Inferior parietal cortex (tissue), 1 donor: ENCODE results near the gene CBLN1.
"Not testable (repeated sequence)": the region's sequence is repeated elsewhere in the genome, so short reads cannot be mapped to it uniquely, and the experiment has no call there.

ENCODE experiments used
- DNase-seq: peaks from one replicate; pipeline ENCODE4 v3.0.0-alpha.2; 2016; ENCODE audit errors: extremely low spot score

Gene CBLN1

GRCh38 chr16:49277766-49278566 lies 3.7 kb downstream of the CBLN1 start:
- no peak for DNase-seq

DNA sequence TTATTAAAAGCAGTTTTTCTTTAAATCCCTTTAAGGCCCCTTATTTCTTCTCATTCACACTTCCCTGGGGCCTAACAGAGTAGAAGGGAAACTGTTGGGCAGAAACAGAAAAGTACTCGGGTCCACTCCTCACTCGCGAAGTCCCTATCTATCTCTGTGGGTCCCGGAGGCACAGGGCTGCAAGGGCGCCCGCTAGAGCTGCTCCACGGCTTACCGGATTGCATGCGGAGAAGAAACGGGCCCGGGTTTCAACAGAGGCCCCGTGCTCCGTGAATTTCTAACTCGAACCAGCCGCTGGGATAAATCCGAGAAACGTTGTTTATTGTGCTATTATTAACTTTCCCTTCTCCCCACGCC lies 4.3 kb downstream of the CBLN1 start:
- no peak for DNase-seq

DNA sequence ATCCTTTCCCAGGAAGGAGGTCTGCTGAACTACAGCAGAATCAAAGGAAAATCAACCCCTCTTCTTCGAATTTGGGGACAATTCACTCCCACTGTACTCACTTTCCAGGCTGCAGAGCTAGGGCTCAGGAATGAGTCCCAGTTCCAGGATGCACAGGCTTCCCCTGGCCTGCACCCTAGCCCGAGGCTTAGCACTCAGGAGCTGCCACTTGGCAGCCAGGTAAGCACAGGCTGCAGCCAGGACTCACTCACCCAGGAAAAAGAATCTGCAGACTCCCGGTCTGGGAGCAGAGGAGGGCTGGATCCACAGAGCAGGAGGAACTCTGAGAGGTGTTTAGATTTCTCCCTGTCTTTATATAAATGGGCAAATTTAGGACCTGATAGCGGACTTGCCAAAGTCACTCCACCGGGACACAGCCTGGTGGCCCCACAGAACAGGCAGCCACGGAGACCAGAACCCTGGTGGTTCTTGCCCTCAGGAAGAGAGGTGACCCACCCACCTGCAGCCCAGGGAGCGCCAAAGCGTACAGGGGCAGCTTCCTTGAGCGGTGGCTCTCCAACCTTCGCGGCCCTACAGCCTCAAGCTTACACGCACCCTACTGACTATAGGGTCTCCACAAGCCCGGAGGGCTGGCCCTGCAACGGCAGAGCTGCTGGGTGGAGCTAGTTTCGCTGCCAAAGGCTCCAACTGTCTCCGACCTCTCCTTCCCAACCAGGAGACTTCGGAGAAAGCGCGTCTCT lies 4.8 kb downstream of the CBLN1 start:
- DNase-seq = no peak

- no peak for DNase-seq
Observed at GRCh38 chr16:49275870-49276269, 5.8 kb downstream of the CBLN1 start.

DNA sequence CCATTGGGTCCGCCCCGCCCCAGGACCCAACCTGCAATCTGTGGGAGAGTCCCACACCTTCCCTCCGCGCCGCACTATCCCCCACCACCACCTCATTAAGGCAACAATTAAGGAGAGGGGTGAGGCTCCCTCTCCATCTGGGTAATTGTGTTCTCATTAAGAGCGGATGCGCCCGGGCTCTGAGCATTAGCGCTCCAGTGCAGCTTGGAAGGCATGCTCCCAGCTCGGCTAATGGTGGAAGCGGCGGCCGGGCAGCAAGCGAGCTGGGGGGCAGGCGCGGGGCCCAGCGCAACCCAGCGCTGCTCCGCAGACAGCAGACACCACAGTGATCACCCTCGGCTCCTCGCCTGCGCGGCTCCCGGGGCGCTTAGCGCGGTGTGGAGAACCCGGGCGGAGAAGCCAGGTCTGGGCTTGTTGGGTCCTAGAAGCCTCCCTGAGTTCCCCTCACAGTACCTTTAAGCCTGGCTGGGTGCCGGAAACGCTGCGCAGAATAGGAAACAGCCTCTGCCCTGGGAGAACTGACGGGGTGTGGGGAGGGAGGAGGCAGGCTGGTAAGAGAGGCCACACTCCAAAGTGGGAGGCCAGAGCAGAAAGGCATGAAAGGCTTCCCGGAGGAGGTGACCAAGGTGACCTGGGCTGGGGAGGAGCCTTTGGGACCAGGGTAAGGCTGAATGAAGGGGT lies 6.4 kb downstream of the CBLN1 start:
- DNase-seq = no peak

GRCh38 chr16:49274591-49274990 lies 7.0 kb downstream of the CBLN1 start:
- DNase-seq = no peak

DNA sequence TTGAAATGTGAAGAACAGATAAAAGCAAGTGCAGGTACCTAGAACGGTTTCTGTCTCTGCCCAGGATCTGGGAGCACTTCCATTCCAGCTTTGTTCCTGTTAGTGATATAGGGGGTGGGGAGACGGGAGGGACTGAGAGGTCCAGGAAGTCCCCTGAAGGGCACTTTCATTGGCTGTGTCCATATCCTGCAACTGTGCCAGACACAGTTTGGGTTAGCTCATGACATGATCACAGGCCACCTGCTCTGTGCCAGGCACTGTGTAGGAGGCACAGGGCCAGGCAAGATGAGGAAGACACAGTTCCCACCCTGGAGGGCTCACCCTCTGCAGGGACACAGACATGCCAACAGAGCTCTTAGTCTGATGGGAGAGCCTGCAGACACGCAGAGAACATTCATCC lies 7.9 kb downstream of the CBLN1 start:
- no peak for DNase-seq

DNA sequence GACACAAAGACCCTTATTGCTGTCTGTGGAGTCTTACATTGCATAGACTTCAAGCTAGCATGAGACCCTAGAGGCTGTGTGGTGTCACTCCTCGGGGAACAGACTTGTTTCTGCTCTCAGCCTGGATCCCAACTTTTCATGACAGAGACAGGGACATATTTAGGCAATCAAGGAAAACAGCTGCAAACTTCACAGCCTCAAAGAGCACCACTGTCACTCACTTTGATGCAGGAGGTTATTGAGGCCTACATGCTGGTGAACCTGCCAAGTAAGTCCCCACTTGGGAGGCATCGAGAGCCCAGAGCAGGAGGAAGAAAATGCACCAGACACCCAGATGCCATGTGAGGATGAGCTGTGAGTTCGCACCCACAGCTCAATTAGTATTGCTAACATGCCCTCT lies 10.3 kb downstream of the CBLN1 start:
- no peak for DNase-seq

DNA sequence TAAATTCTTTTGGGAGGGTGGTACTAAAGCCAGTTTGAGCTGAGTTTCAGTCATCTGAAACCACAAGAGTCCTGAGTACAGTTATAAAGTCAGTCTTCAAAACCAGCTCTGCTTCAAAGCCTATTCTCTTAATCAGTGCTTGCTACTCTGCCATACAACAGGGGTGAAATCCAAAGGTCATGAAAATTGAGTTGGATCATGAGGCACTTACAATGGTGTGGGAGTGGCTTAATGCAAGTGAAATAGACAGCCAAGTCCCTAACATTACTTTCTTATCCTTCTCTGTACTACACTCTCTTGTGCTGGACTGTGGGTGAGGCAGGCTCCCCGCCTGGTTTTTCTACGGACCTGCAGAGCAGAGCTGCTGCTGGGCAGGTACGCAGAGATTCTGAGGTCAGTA lies 12.4 kb downstream of the CBLN1 start:
- DNase-seq = no peak

GRCh38 chr16:49268667-49269066 lies 13.0 kb downstream of the CBLN1 start:
- no peak for DNase-seq

DNA sequence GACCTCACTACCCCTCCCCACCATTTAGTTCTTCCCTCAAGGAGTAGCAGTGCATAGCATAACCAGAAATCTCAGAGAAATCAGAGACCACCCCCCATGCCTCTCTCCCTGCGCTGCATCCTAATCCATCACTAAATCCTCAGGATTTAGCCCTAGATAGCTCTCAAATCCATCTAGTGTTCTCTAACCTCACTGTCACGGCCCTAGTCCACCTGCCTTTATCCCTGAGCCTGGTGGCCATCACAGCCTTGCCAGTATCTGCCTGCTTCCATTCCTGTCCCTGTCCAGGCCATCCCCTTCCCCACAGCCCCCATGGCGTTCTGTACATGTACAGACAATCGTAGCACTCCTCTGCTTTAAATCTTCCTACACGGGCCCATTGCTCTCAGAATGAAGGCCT lies 19.1 kb downstream of the CBLN1 start:
- DNase-seq = no peak

- DNase-seq = no peak
Observed at GRCh38 chr16:49261930-49262329, 19.7 kb downstream of the CBLN1 start.

DNA sequence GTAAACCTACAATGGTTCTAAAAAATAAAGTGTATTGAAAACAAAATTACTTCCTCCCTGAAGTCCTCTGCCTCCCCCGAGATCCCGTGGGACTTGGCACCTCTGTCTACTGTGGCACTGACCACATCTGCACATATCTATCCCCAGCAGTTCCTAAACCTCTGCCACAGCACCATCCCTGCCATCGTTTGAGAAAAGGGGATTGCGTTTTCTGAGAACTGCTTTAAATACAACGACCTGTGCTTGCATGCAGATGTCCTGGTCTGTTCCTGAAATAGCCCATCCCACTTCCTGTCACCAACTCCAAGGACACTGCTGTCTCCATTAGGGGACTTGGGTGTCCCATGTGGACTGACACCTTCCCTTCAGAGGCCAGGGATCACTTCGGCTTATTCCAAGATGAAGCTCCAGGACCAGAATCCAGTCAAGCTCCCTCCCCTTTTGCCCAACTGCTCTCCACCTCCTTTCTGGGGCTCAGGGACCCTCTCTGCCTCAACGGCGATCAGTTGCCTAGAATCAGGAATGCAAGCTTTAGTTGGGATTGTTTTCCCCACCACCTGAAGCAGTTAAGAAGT lies 20.6 kb downstream of the CBLN1 start:
- DNase-seq = no peak

- no peak for DNase-seq
Observed at GRCh38 chr16:49260253-49260652, 21.4 kb downstream of the CBLN1 start.

DNA sequence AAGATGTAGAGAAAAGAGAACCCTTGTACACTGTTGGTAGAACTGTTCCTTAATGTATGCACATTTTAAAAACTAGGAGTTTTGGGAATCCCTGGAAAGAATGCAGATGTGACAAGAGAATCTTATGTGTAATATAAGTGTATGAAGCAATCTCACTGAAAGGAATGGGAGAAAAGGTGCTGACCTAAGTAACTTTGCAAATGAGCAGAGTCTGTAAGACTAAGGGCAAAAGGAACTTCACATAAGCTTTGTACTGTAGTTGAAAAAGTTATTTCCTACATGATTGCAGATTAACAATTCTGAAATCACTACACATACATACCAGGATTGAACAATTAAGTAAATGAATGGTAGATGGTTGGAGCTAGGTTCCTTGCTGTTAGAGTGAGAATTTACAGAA lies 22.3 kb downstream of the CBLN1 start:
- no peak for DNase-seq

DNA sequence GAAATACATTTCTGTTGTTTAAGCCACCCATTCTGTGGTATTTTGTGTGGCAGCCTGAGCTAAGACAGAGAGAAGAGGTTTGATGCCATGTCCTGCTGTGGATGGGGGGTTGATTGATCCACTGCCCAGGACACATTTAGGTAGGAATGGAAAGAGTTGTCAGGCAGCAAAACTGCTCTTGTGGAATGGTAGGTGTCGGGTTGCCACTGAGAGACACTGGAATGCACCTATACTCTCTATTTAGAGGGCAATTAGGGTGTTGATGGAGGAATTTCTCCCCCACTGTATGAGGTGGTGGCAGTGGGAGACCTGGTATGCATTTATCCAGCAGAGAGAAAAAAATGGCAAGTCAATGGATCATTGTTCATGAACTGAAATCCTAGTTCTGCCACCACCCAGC lies 30.9 kb downstream of the CBLN1 start:
- no peak for DNase-seq

DNA sequence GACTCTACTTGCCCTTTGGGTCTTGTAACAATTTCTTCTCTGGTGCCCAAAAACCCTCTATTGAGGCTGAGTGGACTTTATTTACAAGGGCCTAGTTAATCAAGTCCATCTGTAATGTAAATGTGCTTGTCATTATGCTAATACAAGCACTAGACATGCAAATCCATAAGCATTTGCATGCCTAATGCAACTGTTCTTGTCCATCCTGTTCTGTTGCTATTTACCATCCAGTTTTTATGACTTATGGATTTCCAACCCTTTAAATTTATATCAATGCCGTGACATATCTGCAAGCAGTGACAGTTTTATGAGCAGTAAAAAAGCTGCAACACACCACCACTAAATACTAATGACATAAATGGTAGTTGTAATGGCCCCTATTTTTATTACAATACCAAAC lies 33.4 kb downstream of the CBLN1 start:
- DNase-seq = no peak

GRCh38 chr16:49236216-49236615 lies 45.4 kb downstream of the CBLN1 start:
- no peak for DNase-seq

- not testable (repeated sequence) for DNase-seq
Observed at GRCh38 chr16:49228335-49228734, 53.3 kb downstream of the CBLN1 start.
